ENCODE results near the gene RNF182. TPM values are rescaled to one million over a fixed set of nuclear protein-coding genes. Genes with fewer than 3 reads are reported as not detected.

Gene RNF182
- total RNA-seq, 1 experiment from 2014 or later = 3.7 TPM

DNA sequence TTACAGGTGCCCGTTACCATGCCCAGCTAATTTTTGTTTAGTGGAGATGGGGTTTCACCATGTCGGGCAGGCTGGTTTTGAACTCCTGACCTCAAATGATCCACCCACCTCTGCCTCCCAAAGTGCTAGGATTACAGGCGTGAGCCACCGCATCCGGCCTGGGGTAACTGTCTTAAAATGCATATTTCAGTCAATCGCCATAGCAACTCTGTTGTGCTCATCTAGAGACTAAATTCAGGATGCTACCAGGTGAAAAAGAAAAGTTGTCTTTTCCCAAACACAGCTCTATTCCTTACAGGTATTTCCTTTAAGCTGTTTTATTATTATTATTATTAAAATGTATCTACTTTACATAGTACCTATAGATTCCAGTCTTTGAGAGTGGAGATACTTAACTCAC lies 66.6 kb downstream of the RNF182 start:
- Mint-ChIP-seq H3K27ac (no peak overlapping the region), H3K4me3 (no peak overlapping the region), H3K36me3 (ENCODE audit: insufficient read depth in 1 of 3, low read depth in 3 of 3) (no peaks in the 10 kb centered on the region; a peak in 1 of 7 replicates), H3K4me1 (peaks cover 7 to 12% of the 10 kb centered on the region in 2 experiments), H3K9me3 (no peaks in the 10 kb centered on the region; a peak in 1 of 5 replicates), H3K27me3 (ENCODE audit: low read depth) (peaks cover 1% of the 10 kb centered on the region; the same call in 1 of the 2 replicates)
- no peak overlapping the region for H3K9ac ChIP-seq (ENCODE audit: extremely low read depth, insufficient read length, low read length)
- H4K8ac ChIP-seq (replicated peaks; ENCODE audit: insufficient read length, low read depth, low read length) = no peak overlapping the region
- H3K4me2 ChIP-seq (ENCODE audit: insufficient read depth, insufficient read length, low read length) = no peak overlapping the region
- H3K9me3 ChIP-seq (ENCODE audit: control insufficient read depth, low read depth, low read length) = no peaks in the 10 kb centered on the region
- H2BK120ac ChIP-seq (ENCODE audit: low read depth, low read length, poor library complexity, severe bottlenecking) = no peak overlapping the region
- H3K27me3 ChIP-seq (ENCODE audit: insufficient read depth, low read length) = no peaks in the 10 kb centered on the region
- H3K56ac ChIP-seq (ENCODE audit: insufficient read length, low read depth, low read length) = no peak overlapping the region
- TF ChIP-seq, protein P1, sequence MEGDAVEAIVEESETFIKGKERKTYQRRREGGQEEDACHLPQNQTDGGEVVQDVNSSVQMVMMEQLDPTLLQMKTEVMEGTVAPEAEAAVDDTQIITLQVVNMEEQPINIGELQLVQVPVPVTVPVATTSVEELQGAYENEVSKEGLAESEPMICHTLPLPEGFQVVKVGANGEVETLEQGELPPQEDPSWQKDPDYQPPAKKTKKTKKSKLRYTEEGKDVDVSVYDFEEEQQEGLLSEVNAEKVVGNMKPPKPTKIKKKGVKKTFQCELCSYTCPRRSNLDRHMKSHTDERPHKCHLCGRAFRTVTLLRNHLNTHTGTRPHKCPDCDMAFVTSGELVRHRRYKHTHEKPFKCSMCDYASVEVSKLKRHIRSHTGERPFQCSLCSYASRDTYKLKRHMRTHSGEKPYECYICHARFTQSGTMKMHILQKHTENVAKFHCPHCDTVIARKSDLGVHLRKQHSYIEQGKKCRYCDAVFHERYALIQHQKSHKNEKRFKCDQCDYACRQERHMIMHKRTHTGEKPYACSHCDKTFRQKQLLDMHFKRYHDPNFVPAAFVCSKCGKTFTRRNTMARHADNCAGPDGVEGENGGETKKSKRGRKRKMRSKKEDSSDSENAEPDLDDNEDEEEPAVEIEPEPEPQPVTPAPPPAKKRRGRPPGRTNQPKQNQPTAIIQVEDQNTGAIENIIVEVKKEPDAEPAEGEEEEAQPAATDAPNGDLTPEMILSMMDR (conservative IDR thresholded peaks at IDR 0.05) = no peak
- H4K91ac ChIP-seq (ENCODE audit: insufficient read length, low read depth, low read length) = no peak overlapping the region
- no peak overlapping the region for H3K23ac ChIP-seq (ENCODE audit: insufficient read length, low read depth, low read length)
- no peak overlapping the region for H2BK5ac ChIP-seq (ENCODE audit: insufficient read length, low read length)
- H2AFZ ChIP-seq (ENCODE audit: low read length) = no peak overlapping the region
- no peak overlapping the region for H3K27ac ChIP-seq (ENCODE audit: insufficient read length, low read depth, low read length)
- H2BK12ac ChIP-seq (ENCODE audit: insufficient read length, low read depth, low read length) = no peak overlapping the region
- WGBS (ENCODE audit: extremely low coverage, insufficient read length, low lambda C conversion rate) = no CpG with 5 or more reads among the region's 6 CpGs
- no peaks in the 10 kb centered on the region for H3K79me1 ChIP-seq (ENCODE audit: insufficient read depth, low read depth, low read length, poor library complexity, severe bottlenecking)
- no peaks in the 10 kb centered on the region for H4K20me1 ChIP-seq (ENCODE audit: control insufficient read depth, insufficient read depth, insufficient read length)
- H3K4me1 ChIP-seq (ENCODE audit: insufficient read depth, low read length) = no peaks in the 10 kb centered on the region; the same call in 1 of the 2 replicates
- no peaks in the 10 kb centered on the region for H3K23me2 ChIP-seq (ENCODE audit: insufficient read length, low read depth, low read length, poor library complexity, severe bottlenecking)
- no peak overlapping the region for H2BK20ac ChIP-seq (ENCODE audit: low read depth, low read length, poor library complexity, severe bottlenecking)
- no peak overlapping the region for H2AK5ac ChIP-seq (ENCODE audit: insufficient read length, low read length)
- no peak for DNase-seq
- H4K5ac ChIP-seq (ENCODE audit: insufficient read length, low read depth, low read length) = no peak overlapping the region
- H3K18ac ChIP-seq (ENCODE audit: insufficient read length, low read depth, low read length) = no peak overlapping the region
- H3K4ac ChIP-seq (ENCODE audit: low read depth, low read length) = no peak overlapping the region
- H2BK15ac ChIP-seq (ENCODE audit: low read depth, low read length) = no peak overlapping the region
- H3K14ac ChIP-seq (ENCODE audit: insufficient read depth, low read length) = no peak overlapping the region
- H3K79me2 ChIP-seq (ENCODE audit: insufficient read depth, low read length) = no peaks in the 10 kb centered on the region
- H3T11ph ChIP-seq (ENCODE audit: low read length) = no peak overlapping the region
